ENCODE results near the gene PAPPA2.

- TF ChIP-seq EZH2phosphoT487 (IDR thresholded peaks at IDR 0.05; ENCODE audit: low read depth) (no peak), CTCF (IDR thresholded peaks at IDR 0.05; ENCODE audit: low read depth, low read length) (no peak)
Observed at GRCh38 chr1:176579087-176579486, 116.1 kb downstream of the PAPPA2 start.

Data from OCI-LY3 (cell line).